NOMO-1 treated with DMSO at 0.1 percent for 48 hours (cell line): Measurements from ENCODE around the gene ADARB2.
"Not testable (repeated sequence)": the region's sequence is repeated elsewhere in the genome, so short reads cannot be mapped to it uniquely, and the experiment has no call there.

ENCODE experiments used
- DNase-seq: peaks from one replicate; lab custom pipeline; 2025; ENCODE audit not compliant: unreplicated experiment; lab: John Stamatoyannopoulos, UW

The ADARB2 gene

GRCh38 chr10:1552406-1552805 lies 184.9 kb downstream of the ADARB2 start:
- no peak for DNase-seq

GRCh38 chr10:1551636-1552338 lies 185.5 kb downstream of the ADARB2 start:
- DNase-seq = no peak

GRCh38 chr10:1550616-1551015 lies 186.7 kb downstream of the ADARB2 start:
- no peak for DNase-seq

- DNase-seq = no peak
Measured at GRCh38 chr10:1550291-1550595, 187.1 kb downstream of the ADARB2 start.

GRCh38 chr10:1549591-1550290 lies 187.6 kb downstream of the ADARB2 start:
- DNase-seq = no peak

GRCh38 chr10:1548596-1548995 lies 188.7 kb downstream of the ADARB2 start:
- no peak for DNase-seq

GRCh38 chr10:1548146-1548545 lies 189.2 kb downstream of the ADARB2 start:
- DNase-seq = no peak

GRCh38 chr10:1546431-1547110 lies 190.8 kb downstream of the ADARB2 start:
- no peak for DNase-seq

- no peak for DNase-seq
Measured at GRCh38 chr10:1545524-1545923, 191.8 kb downstream of the ADARB2 start.

GRCh38 chr10:1544929-1545328 lies 192.4 kb downstream of the ADARB2 start:
- DNase-seq = no peak

- DNase-seq = no peak
Measured at GRCh38 chr10:1544209-1544673, 193.1 kb downstream of the ADARB2 start.

GRCh38 chr10:1543596-1543995 lies 193.7 kb downstream of the ADARB2 start:
- DNase-seq = no peak

- DNase-seq = no peak
Measured at GRCh38 chr10:1542941-1543340, 194.4 kb downstream of the ADARB2 start.

GRCh38 chr10:1540144-1540543 lies 197.2 kb downstream of the ADARB2 start:
- DNase-seq = no peak

GRCh38 chr10:1539216-1539615 lies 198.1 kb downstream of the ADARB2 start:
- DNase-seq = no peak

- no peak for DNase-seq
Measured at GRCh38 chr10:1538531-1539061, 198.7 kb downstream of the ADARB2 start.

- no peak for DNase-seq
Measured at GRCh38 chr10:1538121-1538520, 199.2 kb downstream of the ADARB2 start.

- DNase-seq = not testable (repeated sequence)
Measured at GRCh38 chr10:1537449-1537848, 199.9 kb downstream of the ADARB2 start.

- DNase-seq = no peak
Measured at GRCh38 chr10:1536341-1536740, 201.0 kb downstream of the ADARB2 start.

GRCh38 chr10:1535301-1535965 lies 201.9 kb downstream of the ADARB2 start:
- DNase-seq = no peak

- no peak for DNase-seq
Measured at GRCh38 chr10:1534820-1535219, 202.5 kb downstream of the ADARB2 start.
